ENCODE measurements around the gene DEFB132. TPM values are rescaled to one million over a fixed set of nuclear protein-coding genes. Genes with fewer than 3 reads are reported as not detected.

DEFB132 gene
- total and polyA plus RNA-seq, 2 of the 13 experiments (the other 11 are each of a cell fraction or from before 2014, with no cell fraction given): not detected

DNA sequence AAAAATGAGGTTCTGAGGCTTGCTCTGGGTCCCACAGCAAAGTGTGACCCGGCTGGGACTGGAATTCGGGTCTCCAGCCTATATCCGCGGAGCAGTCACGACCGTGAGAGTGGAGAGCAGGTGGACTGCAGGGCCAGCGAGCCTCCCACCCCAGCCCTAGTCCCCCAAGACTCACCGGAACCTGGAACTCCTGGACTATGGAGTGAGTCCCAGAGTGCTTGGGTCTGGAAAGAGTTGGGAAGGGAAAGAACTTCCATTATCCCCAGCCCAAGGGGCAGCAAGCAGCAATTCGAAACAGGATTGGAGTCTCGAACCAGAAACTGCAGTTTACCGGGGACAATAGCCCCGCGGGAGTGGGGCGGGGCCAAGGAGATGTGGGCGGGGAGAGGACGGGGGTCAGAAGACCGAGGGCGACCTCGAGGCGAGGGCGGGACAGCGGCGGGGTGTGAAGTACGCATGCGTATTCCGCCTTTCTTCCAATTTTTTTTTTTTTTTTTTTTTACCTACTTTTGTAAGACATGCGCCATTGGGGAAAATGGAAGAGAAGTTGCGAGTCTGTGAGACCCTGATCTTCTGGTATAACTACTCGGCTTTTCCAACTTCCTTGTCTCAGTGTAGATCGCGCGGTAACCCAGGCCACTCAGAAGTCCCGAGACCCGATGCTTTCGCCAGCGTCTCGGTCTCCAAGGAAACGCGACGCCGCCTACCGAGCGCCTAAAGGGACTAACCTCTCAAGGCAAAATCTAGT is 32.7 kb downstream of the DEFB132 start, which contains the start of gene C20orf96 (continued):
- TF ChIP-seq ZNF891 (CRISPR knock-in tag; IDR thresholded peaks at IDR 0.05) (no peak), ZNF407 (CRISPR knock-in tag; IDR thresholded peaks at IDR 0.05; ENCODE audit: not compliant biosample characterization) (peak; percentile 76), FOSL1 (CRISPR knock-in tag; IDR thresholded peaks at IDR 0.05; ENCODE audit: borderline replicate concordance) (no peak), SMAD9 (CRISPR knock-in tag; IDR thresholded peaks at IDR 0.05) (no peak), PRDM15 (CRISPR knock-in tag; IDR thresholded peaks at IDR 0.05) (peak; percentile 91), SRF (IDR thresholded peaks at IDR 0.05; ENCODE audit: low read depth, low read length) (no peak), ZSCAN21 (CRISPR knock-in tag; IDR thresholded peaks at IDR 0.05; ENCODE audit: borderline replicate concordance) (peak; percentile 49; the same call in 1 of the 2 replicates), ZNF580 (CRISPR knock-in tag; IDR thresholded peaks at IDR 0.05; ENCODE audit: borderline replicate concordance, low read depth) (0 out of 2 replicates have a peak, but pooled peaks have one; percentile 34), MZF1 (CRISPR knock-in tag; IDR thresholded peaks at IDR 0.05; ENCODE audit: borderline replicate concordance) (no peak), GTF3A (CRISPR knock-in tag; conservative IDR thresholded peaks at IDR 0.05) (0 out of 2 replicates have a peak, but pooled peaks have one; percentile 34), ZNF567 (CRISPR knock-in tag; IDR thresholded peaks at IDR 0.05; ENCODE audit: borderline replicate concordance) (no peak; the same call in 1 of the 2 replicates), ZNF547 (CRISPR knock-in tag; IDR thresholded peaks at IDR 0.05) (peak; percentile 57; the same call in 1 of the 2 replicates), ZNF720 (CRISPR knock-in tag; IDR thresholded peaks at IDR 0.05) (no peak), ZNF275 (CRISPR knock-in tag; IDR thresholded peaks at IDR 0.05; ENCODE audit: borderline replicate concordance) (no peak), ESRRA (CRISPR knock-in tag; IDR thresholded peaks at IDR 0.05; ENCODE audit: low read depth) (no peak)

All from HepG2 (cell line).